ENCODE measurements around the gene RYR1.
A peak's percentile ranks its signal among the peaks of the same experiment; 100 is the strongest.
"Not testable (repeated sequence)": the region's sequence is repeated elsewhere in the genome, so short reads cannot be mapped to it uniquely, and the experiment has no call there.

RYR1 gene

DNA sequence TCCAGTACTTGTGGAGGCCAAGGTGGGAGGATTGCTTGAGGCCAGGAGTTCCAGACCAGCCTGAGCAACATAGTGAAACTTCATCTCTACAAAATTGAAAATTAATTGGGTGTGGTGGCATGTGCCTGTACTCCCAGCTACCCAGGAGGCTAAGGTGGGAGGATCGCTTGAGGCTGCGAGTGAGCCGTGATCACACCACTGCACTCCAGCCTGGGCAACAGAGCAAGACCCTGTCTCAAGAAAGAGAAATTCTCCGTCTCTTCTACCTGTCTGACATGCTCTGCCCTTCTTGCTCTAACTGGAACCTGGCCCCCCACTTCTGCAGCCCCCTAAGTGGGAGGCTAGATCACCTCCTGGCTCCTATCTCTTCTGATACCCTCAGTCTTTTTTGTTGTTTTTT, 192.9 kb downstream of the RYR1 start:
- DNase-seq: no peak

DNA sequence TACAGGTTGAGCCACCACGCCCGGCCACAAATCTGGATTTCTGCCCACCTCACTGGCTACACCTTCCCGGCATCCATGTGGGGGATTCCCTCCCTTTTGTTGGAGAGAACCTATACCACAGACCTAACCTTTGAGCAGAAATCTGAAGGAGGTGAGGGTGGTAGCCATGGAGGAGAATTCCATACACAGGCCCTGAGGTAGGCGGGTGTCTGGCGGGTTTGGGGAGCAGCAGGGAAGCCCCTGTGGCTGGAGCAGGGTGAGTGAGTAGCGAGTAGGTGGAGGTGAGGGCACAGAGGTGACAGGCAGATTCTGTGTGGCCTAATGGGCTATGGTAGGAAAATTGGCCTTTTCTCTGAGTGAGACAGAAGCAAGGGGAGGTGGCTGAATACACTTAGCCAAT, 196.1 kb downstream of the RYR1 start:
- no peak for DNase-seq

DNA sequence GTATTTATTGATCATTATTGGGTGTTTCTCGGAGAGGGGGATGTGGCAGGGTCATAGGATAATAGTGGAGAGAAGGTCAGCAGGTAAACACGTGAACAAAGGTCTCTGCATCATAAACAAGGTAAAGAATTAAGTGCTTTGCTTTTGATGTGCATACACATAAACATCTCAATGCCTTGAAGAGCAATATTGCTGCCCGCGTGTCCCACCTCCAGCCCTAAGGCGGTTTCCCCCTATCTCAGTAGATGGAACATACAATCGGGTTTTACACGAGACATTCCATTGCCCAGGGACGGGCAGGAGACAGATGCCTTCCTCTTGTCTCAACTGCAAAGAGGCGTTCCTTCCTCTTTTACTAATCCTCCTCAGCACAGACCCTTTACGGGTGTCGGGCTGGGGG, 197.8 kb downstream of the RYR1 start:
- not testable (repeated sequence) for DNase-seq

DNA sequence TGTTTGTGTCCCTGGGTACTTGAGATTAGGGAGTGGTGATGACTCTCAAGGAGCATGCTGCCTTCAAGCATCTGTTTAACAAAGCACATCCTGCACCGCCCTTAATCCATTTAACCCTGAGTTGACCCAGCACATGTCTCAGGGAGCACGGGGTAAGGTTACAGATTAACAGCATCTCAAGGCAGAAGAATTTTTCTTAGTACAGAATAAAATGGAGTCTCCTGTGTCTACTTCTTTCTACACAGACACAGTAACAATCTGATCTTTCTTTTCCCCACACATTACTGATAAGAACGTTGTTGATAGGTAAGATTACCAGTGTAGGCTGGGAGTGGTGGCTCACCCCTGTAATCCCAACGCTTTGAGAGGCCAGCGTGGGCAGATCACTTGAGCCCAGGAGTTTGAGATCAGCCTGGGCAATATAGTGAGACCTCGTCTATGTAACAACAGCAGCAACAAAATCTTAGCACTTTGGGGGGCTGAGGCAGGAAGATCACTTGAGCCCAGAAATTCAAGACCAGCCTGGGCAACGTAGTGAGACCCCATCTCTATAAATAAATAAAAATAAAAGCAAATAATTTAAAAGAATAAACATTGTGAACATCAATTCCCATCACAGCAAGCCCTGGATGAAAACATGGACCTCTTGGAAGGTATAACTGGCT, 198.5 kb downstream of the RYR1 start:
- not testable (repeated sequence) for DNase-seq

DNA sequence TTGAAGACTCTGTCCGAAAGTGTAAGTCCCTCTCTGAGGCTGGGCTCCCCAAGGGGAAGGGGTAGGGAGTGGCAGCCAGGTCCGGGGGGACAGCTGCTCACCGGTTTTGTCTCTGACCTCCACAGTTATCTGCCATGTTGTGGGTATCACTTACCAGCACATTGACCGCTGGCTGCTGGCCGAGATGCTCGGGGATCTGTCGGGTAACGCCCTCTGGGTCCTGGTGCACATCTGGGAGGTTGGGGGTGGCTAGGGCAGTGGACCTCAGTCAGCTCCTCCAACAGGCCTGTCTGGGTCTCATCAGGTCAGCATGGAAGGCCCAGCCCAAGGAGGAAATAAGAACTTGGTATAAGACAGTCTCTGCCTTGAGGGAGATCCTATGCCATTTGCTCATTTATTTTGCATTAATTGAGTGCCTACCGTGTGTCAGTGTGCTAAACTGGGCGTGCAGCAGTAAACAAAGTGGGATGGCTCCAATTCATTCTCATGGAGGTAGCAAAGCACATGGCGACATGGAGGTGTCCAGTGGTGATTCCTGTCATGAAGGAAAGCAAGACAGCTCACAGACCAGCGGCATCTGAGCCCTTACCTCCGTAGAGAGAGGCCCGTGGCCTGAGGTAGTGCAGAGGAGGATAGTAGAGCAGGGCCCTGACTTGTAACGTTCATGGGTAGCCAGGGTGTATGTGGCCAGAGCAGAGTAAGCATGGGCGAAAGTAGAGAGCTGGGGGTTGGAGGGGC, 199.2 kb downstream of the RYR1 start:
- DNase-seq: no peak

DNA sequence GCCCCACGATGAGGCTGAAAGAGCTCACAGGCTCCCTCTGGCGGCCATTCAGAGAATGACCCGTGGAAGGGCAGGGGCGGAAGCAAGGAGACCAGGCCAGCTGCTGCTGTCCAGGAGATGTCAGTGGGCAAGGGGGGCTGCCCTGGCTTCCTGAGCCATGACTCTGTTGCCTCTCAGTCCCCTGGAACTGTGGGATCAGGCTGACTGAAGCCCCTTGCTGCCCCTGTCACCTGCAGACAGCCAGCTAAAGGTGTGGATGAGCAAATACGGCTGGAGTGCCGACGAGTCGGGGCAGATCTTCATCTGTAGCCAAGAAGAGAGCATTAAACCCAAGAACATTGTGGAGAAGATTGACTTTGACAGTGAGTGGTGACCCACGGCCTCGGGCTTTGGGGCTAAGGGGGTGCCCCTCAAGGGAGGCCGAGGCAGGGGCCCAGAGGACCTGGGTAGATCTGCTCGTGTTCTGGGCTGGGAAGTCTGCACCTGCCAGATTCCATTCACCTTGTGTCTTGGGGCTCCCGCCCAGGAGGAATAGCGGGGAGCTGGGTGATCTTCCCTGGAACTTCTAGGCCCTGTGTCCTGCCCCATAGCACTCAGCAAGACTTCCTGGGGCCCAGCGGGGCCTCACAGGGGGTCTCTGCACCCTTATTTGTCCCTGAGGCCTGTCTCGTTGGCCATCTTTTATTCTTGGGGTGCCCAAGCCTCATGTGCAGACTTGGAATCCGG, 201.4 kb downstream of the RYR1 start:
- peak; percentile 16 for DNase-seq

DNA sequence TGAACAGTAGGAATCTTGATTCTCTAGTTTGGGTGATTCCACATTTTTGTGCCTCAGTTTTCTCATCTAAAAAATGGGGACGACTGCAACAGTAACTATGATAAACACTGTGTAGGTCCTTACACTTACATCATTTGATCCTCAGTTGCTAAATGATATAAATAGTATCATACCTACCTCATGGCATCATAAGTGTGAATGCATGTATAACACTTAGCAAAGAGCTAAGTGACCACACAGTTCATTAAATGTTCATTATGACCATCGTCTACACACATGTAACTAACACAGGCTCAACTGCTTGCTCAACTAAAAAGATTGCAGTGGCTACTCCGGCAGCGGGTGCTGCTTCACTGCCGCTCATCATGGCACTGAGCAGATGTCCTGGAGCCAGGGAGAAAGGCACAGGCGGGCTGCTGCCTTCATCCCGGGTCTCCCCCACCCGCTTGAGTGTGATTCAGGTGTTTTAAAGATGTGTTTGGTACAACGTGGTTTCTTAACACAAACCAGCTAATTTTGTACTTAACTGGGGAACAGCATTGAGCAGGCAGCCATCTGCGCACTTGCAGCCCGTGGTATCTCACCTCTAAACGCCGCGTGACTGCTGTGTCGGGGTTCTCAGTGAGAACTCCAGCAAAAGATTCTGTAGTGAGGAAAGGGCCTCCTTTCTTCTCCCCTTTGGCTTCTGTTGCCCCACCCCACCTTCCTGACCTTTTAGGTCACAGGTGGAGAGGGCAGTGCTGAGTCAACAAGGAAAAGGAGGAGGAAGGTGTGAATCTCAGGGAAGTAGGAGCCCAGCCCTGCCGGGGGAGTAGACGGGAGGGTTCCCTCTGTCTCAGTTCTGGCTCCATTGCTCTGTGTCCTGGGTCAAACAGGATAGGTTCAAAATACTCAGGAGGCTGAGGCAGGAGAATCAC, 202.2 kb downstream of the RYR1 start:
- no peak for DNase-seq

Data from NCI-H1092 (cell line).